Trophoblast cell (in vitro differentiated cells and primary cell): ENCODE data around the gene CDO1.
A peak's percentile ranks its signal among the peaks of the same experiment; 100 is the strongest.

Experiments
- DNase-seq, 2 donors: peaks; one replicate each; pipeline ENCODE4 v3.0.0-alpha.2; 2016
- H2AFZ ChIP-seq: 2 replicates; pipeline ENCODE4 v1.6.1; 2013; ENCODE audit warnings: low read length, moderate library complexity, mild to moderate bottlenecking; ENCODE audit not compliant: insufficient read depth, poor library complexity
- H2AK5ac ChIP-seq: 2 replicates; pipeline ENCODE4 v1.6.1; 2013; ENCODE audit warnings: mild to moderate bottlenecking, low read length
- H2BK120ac ChIP-seq: 2 replicates; pipeline ENCODE4 v1.6.1; 2013; ENCODE audit warnings: low read length, mild to moderate bottlenecking, moderate library complexity; ENCODE audit not compliant: insufficient read depth, poor library complexity
- H2BK12ac ChIP-seq: 2 replicates; pipeline ENCODE4 v1.6.1; 2013; ENCODE audit warnings: mild to moderate bottlenecking, low read length, moderate library complexity
- H2BK5ac ChIP-seq: 2 replicates; pipeline ENCODE4 v1.6.1; 2013; ENCODE audit warnings: low read length, low read depth, moderate library complexity, mild to moderate bottlenecking; ENCODE audit not compliant: poor library complexity
- H3K14ac ChIP-seq: 2 replicates; pipeline ENCODE4 v1.6.1; 2013; ENCODE audit warnings: mild to moderate bottlenecking, low read length
- H3K18ac ChIP-seq: 2 replicates; pipeline ENCODE4 v1.6.1; 2013; ENCODE audit warnings: mild to moderate bottlenecking, low read length
- H3K23ac ChIP-seq: 2 replicates; pipeline ENCODE4 v1.6.1; 2013; ENCODE audit warnings: low read length
- H3K27ac ChIP-seq: 2 replicates; pipeline ENCODE4 v1.5.1; 2013; ENCODE audit warnings: low read depth, mild to moderate bottlenecking, inconsistent platforms, low read length, moderate library complexity
- H3K27me3 ChIP-seq: 2 replicates; pipeline ENCODE4 v1.6.1; 2013; ENCODE audit warnings: inconsistent platforms, mild to moderate bottlenecking, low read length, moderate library complexity; ENCODE audit not compliant: insufficient read depth
- H3K36me3 ChIP-seq, 2 experiments: 1 replicate in 1 of 2; 2 replicates in 1 of 2; pipeline ENCODE4 v1.6.1; 2013; ENCODE audit warnings: low read length in 2 of 2, mild to moderate bottlenecking in 2 of 2, moderate library complexity in 1 of 2; ENCODE audit not compliant: insufficient read depth in 2 of 2, control insufficient read depth in 1 of 2
- H3K4ac ChIP-seq: 2 replicates; pipeline ENCODE4 v1.6.1; 2013; ENCODE audit warnings: low read depth, mild to moderate bottlenecking, low read length, moderate library complexity
- H3K4me1 ChIP-seq, 2 experiments: 1 replicate in 1 of 2; 2 replicates in 1 of 2; pipeline ENCODE4 v1.6.1; 2013; ENCODE audit warnings: low read length in 2 of 2, mild to moderate bottlenecking in 2 of 2, moderate library complexity in 1 of 2; ENCODE audit not compliant: insufficient read depth in 2 of 2, control insufficient read depth in 1 of 2
- H3K4me2 ChIP-seq: 2 replicates; pipeline ENCODE4 v1.6.1; 2013; ENCODE audit warnings: inconsistent platforms, mild to moderate bottlenecking, low read length, moderate library complexity
- H3K4me3 ChIP-seq: 2 replicates; pipeline ENCODE4 v1.5.1; 2013; ENCODE audit warnings: mild to moderate bottlenecking, low read depth, low read length, inconsistent platforms
- H3K79me1 ChIP-seq: one replicate; pipeline ENCODE4 v1.6.1; 2013; ENCODE audit warnings: low read length
- H3K79me2 ChIP-seq: 2 replicates; pipeline ENCODE4 v1.6.1; 2013; ENCODE audit warnings: low read length, mild to moderate bottlenecking; ENCODE audit not compliant: control insufficient read depth, insufficient read depth, poor library complexity
- H3K9ac ChIP-seq: 2 replicates; pipeline ENCODE4 v1.6.1; 2013; ENCODE audit warnings: mild to moderate bottlenecking, low read length
- H3K9me3 ChIP-seq: 2 replicates; pipeline ENCODE4 v1.6.1; 2013; ENCODE audit warnings: low read depth, mild to moderate bottlenecking, control low read depth, inconsistent platforms, low read length; ENCODE audit not compliant: insufficient read depth
- H4K12ac ChIP-seq: 2 replicates; pipeline ENCODE4 v1.6.1; 2013; ENCODE audit warnings: low read depth, mild to moderate bottlenecking, low read length, moderate library complexity
- H4K8ac ChIP-seq: 2 replicates; pipeline ENCODE4 v1.6.1; 2013; ENCODE audit warnings: low read depth, mild to moderate bottlenecking, low read length, moderate library complexity
- H4K91ac ChIP-seq: one replicate; pipeline ENCODE4 v1.6.1; 2013; ENCODE audit warnings: low read depth, mild to moderate bottlenecking, low read length, moderate library complexity
- WGBS: extraction: QIAGEN DNeasy Blood & Tissue Kit; methylation state at CpG from one replicate; pipeline ENCODE4 v1.1.7; 2013; ENCODE audit warnings: missing lambda C conversion rate; ENCODE audit not compliant: insufficient read length, insufficient coverage; ENCODE audit errors: extremely low coverage; 5-methylcytosine and 5-hydroxymethylcytosine counted together

Gene CDO1

GRCh38 chr5:115817386-115817785 is 927 bp upstream of the CDO1 start:
- Histone ChIP-seq H3K27me3 (no peaks in the 10 kb centered on the region), H3K36me3 (no peaks in the 10 kb centered on the region), H3K23ac (no peak overlapping the region), H4K91ac (no peak overlapping the region), H3K4me1 (peaks cover 0 to 3% of the 10 kb centered on the region in 2 experiments), H2BK12ac (no peak overlapping the region), H2AK5ac (no peak overlapping the region), H2BK120ac (no peak overlapping the region), H3K4me2 (no peak overlapping the region), H3K9me3 (no peaks in the 10 kb centered on the region), H3K18ac (no peak overlapping the region), H3K79me1 (peaks cover 2% of the 10 kb centered on the region), H3K4me3 (no peak overlapping the region), H2AFZ (no peak overlapping the region), H4K12ac (no peak overlapping the region), H2BK5ac (no peak overlapping the region), H3K14ac (no peak overlapping the region), H3K4ac (no peak overlapping the region), H3K79me2 (no peaks in the 10 kb centered on the region), H3K9ac (no peak overlapping the region), H4K8ac (no peak overlapping the region), H3K27ac (no peak overlapping the region)
- no peak for DNase-seq
- WGBS: no CpG with 5 or more reads among the region's 7 CpGs

GRCh38 chr5:115815693-115816225 is 700 bp downstream of the CDO1 start:
- Histone ChIP-seq H2BK5ac (no peak overlapping the region), H3K79me2 (no peaks in the 10 kb centered on the region), H3K23ac (no peak overlapping the region), H3K4me1 (peaks cover 0 to 3% of the 10 kb centered on the region in 2 experiments), H2BK12ac (no peak overlapping the region), H3K36me3 (no peaks in the 10 kb centered on the region), H3K9me3 (no peaks in the 10 kb centered on the region), H3K79me1 (peaks cover 2% of the 10 kb centered on the region), H3K4ac (no peak overlapping the region), H4K12ac (no peak overlapping the region), H2AK5ac (no peak overlapping the region), H3K27me3 (no peaks in the 10 kb centered on the region), H3K4me2 (peak overlapping the region; percentile 82), H3K18ac (no peak overlapping the region), H2AFZ (peak overlapping the region; percentile 46), H3K9ac (no peak overlapping the region), H4K8ac (peak overlapping the region; percentile 4), H2BK120ac (no peak overlapping the region), H3K27ac (no peak overlapping the region), H3K14ac (no peak overlapping the region), H3K4me3 (peak overlapping the region; percentile 78), H4K91ac (no peak overlapping the region)
- no CpG with 5 or more reads among the region's 48 CpGs for WGBS
- peak in 1 of 2 donors; percentile 34 for DNase-seq

GRCh38 chr5:115815006-115815692 is 1.3 kb downstream of the CDO1 start:
- peak overlapping the region; percentile 46 for H2AFZ ChIP-seq
- H4K12ac ChIP-seq: no peak overlapping the region
- no peak overlapping the region for H3K18ac ChIP-seq
- H3K9ac ChIP-seq: no peak overlapping the region
- no peak overlapping the region for H3K27ac ChIP-seq
- H3K4ac ChIP-seq: no peak overlapping the region
- no peak overlapping the region for H4K8ac ChIP-seq
- H3K14ac ChIP-seq: no peak overlapping the region
- H3K4me2 ChIP-seq: peak overlapping the region; percentile 82
- H2BK12ac ChIP-seq: no peak overlapping the region
- H3K4me3 ChIP-seq: peak overlapping the region; percentile 78
- no peak overlapping the region for H3K23ac ChIP-seq
- peaks cover 2% of the 10 kb centered on the region for H3K79me1 ChIP-seq
- H4K91ac ChIP-seq: no peak overlapping the region
- no peak overlapping the region for H2AK5ac ChIP-seq
- H3K79me2 ChIP-seq: no peaks in the 10 kb centered on the region
- H2BK120ac ChIP-seq: no peak overlapping the region
- H3K36me3 ChIP-seq: no peaks in the 10 kb centered on the region
- 100% methylated on average over 1 of the region's 21 CpGs for WGBS
- peaks cover 0 to 3% of the 10 kb centered on the region in 2 experiments for H3K4me1 ChIP-seq
- DNase-seq: peak in 1 of 2 donors; percentile 39
- H3K27me3 ChIP-seq: no peaks in the 10 kb centered on the region
- H3K9me3 ChIP-seq: no peaks in the 10 kb centered on the region
- no peak overlapping the region for H2BK5ac ChIP-seq

GRCh38 chr5:115813719-115814118 is 2.7 kb downstream of the CDO1 start:
- Histone ChIP-seq H3K27ac (no peak overlapping the region), H3K4me1 (peaks cover 0 to 6% of the 10 kb centered on the region in 2 experiments), H4K91ac (no peak overlapping the region), H2BK12ac (no peak overlapping the region), H2BK5ac (no peak overlapping the region), H3K27me3 (no peaks in the 10 kb centered on the region), H3K79me1 (peaks cover 2% of the 10 kb centered on the region), H3K23ac (no peak overlapping the region), H2AFZ (no peak overlapping the region), H3K79me2 (no peaks in the 10 kb centered on the region), H4K8ac (no peak overlapping the region), H3K4me2 (no peak overlapping the region), H4K12ac (no peak overlapping the region), H3K14ac (no peak overlapping the region), H2BK120ac (no peak overlapping the region), H3K9ac (no peak overlapping the region), H3K36me3 (no peaks in the 10 kb centered on the region), H2AK5ac (no peak overlapping the region), H3K4ac (no peak overlapping the region), H3K9me3 (no peaks in the 10 kb centered on the region), H3K4me3 (no peak overlapping the region), H3K18ac (no peak overlapping the region)
- no peak for DNase-seq
- WGBS: no CpG with 5 or more reads among the region's 5 CpGs
